NCI-H2107 (cell line): Measurements from ENCODE around the gene LPP.

Source experiments
- DNase-seq: peaks from one replicate; lab custom pipeline; 2025; lab: John Stamatoyannopoulos, UW

Gene LPP

GRCh38 chr3:188877381-188877780 is 723.4 kb downstream of the LPP start:
- no peak for DNase-seq

GRCh38 chr3:188878076-188878475 is 724.1 kb downstream of the LPP start:
- no peak for DNase-seq

- DNase-seq, result no peak
These were observed 728.1 kb downstream of the LPP start for GRCh38 chr3:188881954-188882641.

GRCh38 chr3:188884299-188885043 is 730.5 kb downstream of the LPP start:
- no peak for DNase-seq

- DNase-seq, result no peak
These were observed 734.5 kb downstream of the LPP start for GRCh38 chr3:188888321-188889053.

GRCh38 chr3:188889054-188889491 is 735.1 kb downstream of the LPP start:
- no peak for DNase-seq

GRCh38 chr3:188890572-188891270 is 736.8 kb downstream of the LPP start:
- DNase-seq, result no peak

- no peak for DNase-seq
These were observed 745.9 kb downstream of the LPP start for GRCh38 chr3:188899881-188900280.

GRCh38 chr3:188900421-188900951 is 746.5 kb downstream of the LPP start:
- no peak for DNase-seq

- DNase-seq, result no peak
These were observed 747.2 kb downstream of the LPP start for GRCh38 chr3:188901126-188901525.

- DNase-seq, result no peak
These were observed 747.8 kb downstream of the LPP start for GRCh38 chr3:188901671-188902287.

- DNase-seq, result no peak
These were observed 750.7 kb downstream of the LPP start for GRCh38 chr3:188904670-188905069.

GRCh38 chr3:188905547-188905946 is 751.6 kb downstream of the LPP start:
- no peak for DNase-seq

GRCh38 chr3:188906236-188906635 is 752.3 kb downstream of the LPP start:
- no peak for DNase-seq

GRCh38 chr3:188908002-188908850 is 754.3 kb downstream of the LPP start:
- DNase-seq, result no peak

GRCh38 chr3:188911026-188911850 is 757.3 kb downstream of the LPP start:
- no peak for DNase-seq

- DNase-seq, result no peak
These were observed 759.1 kb downstream of the LPP start for GRCh38 chr3:188913084-188913483.

- DNase-seq, result no peak
These were observed 760.6 kb downstream of the LPP start for GRCh38 chr3:188914552-188914951.

GRCh38 chr3:188915127-188915526 is 761.2 kb downstream of the LPP start:
- no peak for DNase-seq

- DNase-seq, result no peak
These were observed 763.0 kb downstream of the LPP start for GRCh38 chr3:188916934-188917401.
